ENCODE measurements around the gene KLHL33. TPM values are rescaled to one million over a fixed set of nuclear protein-coding genes. Genes with fewer than 3 reads are reported as not detected.

Gene KLHL33
- total RNA-seq, 5 donors from 2014 or later (not counting 1 experiment from before 2014, with no cell fraction given), result 0.07 to 0.65 (median 0.22) TPM

GRCh38 chr14:20472536-20473169 lies 36.7 kb upstream of the KLHL33 start:
- Histone ChIP-seq H3K27me3 (replicated peaks in 1 of 2; ENCODE audit: control insufficient read depth in 2 of 2, extremely low read depth in 1 of 2, insufficient read depth in 2 of 2, low read length in 1 of 2) (no peaks in the 10 kb centered on the region), H3K4me3 (ENCODE audit: control insufficient read depth in 1 of 2, extremely low read depth in 1 of 2, low read length in 1 of 2) (no peak overlapping the region), H3K9me3 (no peaks in the 10 kb centered on the region), H3K36me3 (ENCODE audit: control insufficient read depth in 2 of 2, extremely low read depth in 1 of 2, insufficient read depth in 1 of 2, low read length in 1 of 2) (peaks cover 9 to 48% of the 10 kb centered on the region in 2 donors), H3K4me1 (ENCODE audit: control insufficient read depth in 1 of 2, extremely low read depth in 1 of 2, insufficient read depth in 2 of 2, low read length in 2 of 2) (peaks cover 37 to 56% of the 10 kb centered on the region in 2 experiments), H3K27ac (ENCODE audit: low read length) (no peak overlapping the region)
- ATAC-seq (replicated peaks in 1 of 4), result no peak
- WGBS (ENCODE audit: insufficient coverage), result no CpG with 5 or more reads among the region's 2 CpGs
- H3K4me1 Mint-ChIP-seq, result peaks cover 74 to 82% (median 80%) of the 10 kb centered on the region in 3 donors
- no peaks in the 10 kb centered on the region for H3K27me3 Mint-ChIP-seq
- no peak for DNase-seq
- H3K27ac Mint-ChIP-seq, result peak overlapping the region; percentile 87 to 88
- H3K4me3 Mint-ChIP-seq, result peak overlapping the region; percentile 62 to 77 (median 73)
- CTCF ChIA-PET, result interaction anchor here in 1 of 2 donors (1.3 kb wide), 2 partner anchors 11 kb away, joined by 4 read pairs; partner anchors contain the start of gene PIP4P1
- no peaks in the 10 kb centered on the region for H3K9me3 Mint-ChIP-seq
- H3K36me3 Mint-ChIP-seq, result peaks cover 62% of the 10 kb centered on the region
- POLR2A ChIA-PET, result interaction anchor here in 1 of 2 donors (0.9 to 1.0 kb wide), 2 partner anchors 10 to 18 kb away, joined by 4 read pairs; partner anchors contain the start of genes APEX1 and OSGEP

- WGBS (ENCODE audit: insufficient coverage), result 0% methylated on average over 2 of the region's 2 CpGs
- POLR2A ChIA-PET, result interaction anchor here (0.7 to 2.2 kb wide), 4 partner anchors 9 to 100 kb away, joined by 3 to 21 read pairs (median 8); partner anchors contain the start of genes APEX1 (in 1 of the 2), OSGEP (in 1 of the 2) and PIP4P1 (in 1 of the 2)
- H3K27me3 Mint-ChIP-seq, result no peaks in the 10 kb centered on the region
- H3K4me1 Mint-ChIP-seq, result peaks cover 53 to 62% (median 61%) of the 10 kb centered on the region in 3 donors
- no peak for ATAC-seq (replicated peaks in 1 of 4)
- Histone ChIP-seq H3K27ac (ENCODE audit: low read length) (peak overlapping the region; percentile 59), H3K4me3 (ENCODE audit: control insufficient read depth in 1 of 2, extremely low read depth in 1 of 2, low read length in 1 of 2) (peak overlapping the region; percentile 74 to 86), H3K36me3 (ENCODE audit: control insufficient read depth in 2 of 2, extremely low read depth in 1 of 2, insufficient read depth in 1 of 2, low read length in 1 of 2) (peaks cover 0 to 35% of the 10 kb centered on the region in 2 donors), H3K4me1 (ENCODE audit: control insufficient read depth in 1 of 2, extremely low read depth in 1 of 2, insufficient read depth in 2 of 2, low read length in 2 of 2) (peaks cover 19 to 35% of the 10 kb centered on the region in 2 experiments), H3K27me3 (replicated peaks in 1 of 2; ENCODE audit: control insufficient read depth in 2 of 2, extremely low read depth in 1 of 2, insufficient read depth in 2 of 2, low read length in 1 of 2) (no peaks in the 10 kb centered on the region), H3K9me3 (no peaks in the 10 kb centered on the region)
- peaks cover 41% of the 10 kb centered on the region for H3K36me3 Mint-ChIP-seq
- H3K4me3 Mint-ChIP-seq, result peak overlapping the region; percentile 92 to 99 (median 97)
- H3K27ac Mint-ChIP-seq, result peak overlapping the region; percentile 93 to 98
- CTCF ChIA-PET, result interaction anchor here in 1 of 2 donors (0.5 to 1.8 kb wide), 4 partner anchors 9 to 139 kb away, joined by 3 to 9 read pairs (median 4); partner anchors contain the start of gene PIP4P1
- DNase-seq, result no peak
- H3K9me3 Mint-ChIP-seq, result no peaks in the 10 kb centered on the region
These were observed 34.6 kb upstream of the KLHL33 start for GRCh38 chr14:20470603-20470901.

- peak overlapping the region; percentile 93 to 98 for H3K27ac Mint-ChIP-seq
- ATAC-seq (replicated peaks in 1 of 4) (peak; percentile 40 to 55 (median 44)), DNase-seq (peak in 27 of 35 experiments; percentile 4 to 62 (median 19))
- H3K4me1 Mint-ChIP-seq, result peaks cover 48 to 57% (median 56%) of the 10 kb centered on the region in 3 donors
- H3K4me1 ChIP-seq (ENCODE audit: control insufficient read depth in 1 of 2, extremely low read depth in 1 of 2, insufficient read depth in 2 of 2, low read length in 2 of 2), result peaks cover 19 to 33% of the 10 kb centered on the region in 2 experiments
- H3K27me3 Mint-ChIP-seq, result no peaks in the 10 kb centered on the region
- H3K9me3 ChIP-seq, result no peaks in the 10 kb centered on the region
- H3K36me3 ChIP-seq (ENCODE audit: control insufficient read depth in 2 of 2, extremely low read depth in 1 of 2, insufficient read depth in 1 of 2, low read length in 1 of 2), result peaks cover 0 to 30% of the 10 kb centered on the region in 2 donors
- H3K4me3 Mint-ChIP-seq, result peak overlapping the region; percentile 92 to 99 (median 97)
- no peaks in the 10 kb centered on the region for H3K27me3 ChIP-seq (replicated peaks in 1 of 2; ENCODE audit: control insufficient read depth in 2 of 2, extremely low read depth in 1 of 2, insufficient read depth in 2 of 2, low read length in 1 of 2)
- H3K36me3 Mint-ChIP-seq, result peaks cover 36% of the 10 kb centered on the region
- peak overlapping the region; percentile 74 to 86 for H3K4me3 ChIP-seq (ENCODE audit: control insufficient read depth in 1 of 2, extremely low read depth in 1 of 2, low read length in 1 of 2)
- no CpG with 5 or more reads among the region's 12 CpGs for WGBS (ENCODE audit: insufficient coverage)
- POLR2A ChIA-PET, result interaction anchor here (0.7 to 2.2 kb wide), 8 partner anchors 8 to 128 kb away, joined by 3 to 21 read pairs (median 3); partner anchors contain the start of genes PIP4P1 (in 2 of the 2), APEX1 (in 1 of the 2), OSGEP (in 1 of the 2) and PARP2 (in 1 of the 2)
- peak overlapping the region; percentile 59 for H3K27ac ChIP-seq (ENCODE audit: low read length)
- no peaks in the 10 kb centered on the region for H3K9me3 Mint-ChIP-seq
- CTCF ChIA-PET, result interaction anchor here (0.5 to 1.8 kb wide), 10 partner anchors 9 to 908 kb away, joined by 3 to 9 read pairs (median 4); partner anchors contain the start of gene PIP4P1 (in 1 of the 2)
These were observed 34.1 kb upstream of the KLHL33 start for GRCh38 chr14:20469890-20470602.

GRCh38 chr14:20469242-20469889 lies 33.4 kb upstream of the KLHL33 start, which contains the start of gene PNP:
Gene PNP (plus strand): TSS chr14:20469406. CDS start chr14:20469525, 119 bp downstream.
- H3K4me1 ChIP-seq (ENCODE audit: control insufficient read depth in 1 of 2, extremely low read depth in 1 of 2, insufficient read depth in 2 of 2, low read length in 2 of 2), result peaks cover 19 to 30% of the 10 kb centered on the region in 2 experiments
- ChIA-PET CTCF (interaction anchor here (0.6 to 1.8 kb wide), 9 partner anchors 8 to 908 kb away, joined by 3 to 9 read pairs (median 4); partner anchors contain the start of gene PIP4P1 (in 1 of the 2)), POLR2A (interaction anchor here (0.7 to 2.2 kb wide), 8 partner anchors 8 to 127 kb away, joined by 3 to 21 read pairs (median 3); partner anchors contain the start of genes PIP4P1 (in 2 of the 2), APEX1 (in 1 of the 2), OSGEP (in 1 of the 2) and PARP2 (in 1 of the 2))
- peak; percentile 66 to 93 (median 81) for DNase-seq
- H3K9me3 ChIP-seq, result no peaks in the 10 kb centered on the region
- H3K27ac ChIP-seq (ENCODE audit: low read length), result peak within 1 kb of the TSS; percentile 59
- under 1% methylated on average over 35 of the region's 40 CpGs for WGBS (ENCODE audit: insufficient coverage)
- Mint-ChIP-seq H3K27ac (peak within 1 kb of the TSS; percentile 93 to 98), H3K36me3 (peaks cover 30% of the 10 kb centered on the region), H3K27me3 (no peaks in the 10 kb centered on the region), H3K4me3 (peak within 1 kb of the TSS; percentile 92 to 99 (median 97)), H3K4me1 (peaks cover 42 to 51% (median 50%) of the 10 kb centered on the region in 3 donors), H3K9me3 (no peaks in the 10 kb centered on the region)
- H3K27me3 ChIP-seq (replicated peaks in 1 of 2; ENCODE audit: control insufficient read depth in 2 of 2, extremely low read depth in 1 of 2, insufficient read depth in 2 of 2, low read length in 1 of 2), result no peaks in the 10 kb centered on the region
- peaks cover 0 to 23% of the 10 kb centered on the region in 2 donors for H3K36me3 ChIP-seq (ENCODE audit: control insufficient read depth in 2 of 2, extremely low read depth in 1 of 2, insufficient read depth in 1 of 2, low read length in 1 of 2)
- H3K4me3 ChIP-seq (ENCODE audit: control insufficient read depth in 1 of 2, extremely low read depth in 1 of 2, low read length in 1 of 2), result peak within 1 kb of the TSS; percentile 74 to 86
- ATAC-seq (replicated peaks in 1 of 4), result peak; percentile 88 to 93 (median 92)

- ChIA-PET CTCF (interaction anchor here in 1 of 2 donors (1.7 kb wide), 1 partner anchor 55 kb away, joined by 3 read pairs; the partner anchor contains the start of gene TEP1), POLR2A (no interaction called here)
- Histone ChIP-seq H3K36me3 (ENCODE audit: control insufficient read depth in 2 of 2, extremely low read depth in 1 of 2, insufficient read depth in 1 of 2, low read length in 1 of 2) (peaks cover 0 to 18% of the 10 kb centered on the region in 2 donors), H3K27ac (ENCODE audit: low read length) (peak overlapping the region; percentile 59), H3K9me3 (no peaks in the 10 kb centered on the region), H3K4me3 (ENCODE audit: control insufficient read depth in 1 of 2, extremely low read depth in 1 of 2, low read length in 1 of 2) (peak overlapping the region; percentile 74 to 86), H3K27me3 (replicated peaks in 1 of 2; ENCODE audit: control insufficient read depth in 2 of 2, extremely low read depth in 1 of 2, insufficient read depth in 2 of 2, low read length in 1 of 2) (no peaks in the 10 kb centered on the region), H3K4me1 (ENCODE audit: control insufficient read depth in 1 of 2, extremely low read depth in 1 of 2, insufficient read depth in 2 of 2, low read length in 2 of 2) (peaks cover 19 to 30% of the 10 kb centered on the region in 2 experiments)
- peak in 1 of 4 experiments; percentile 3 for ATAC-seq (replicated peaks in 1 of 4)
- Mint-ChIP-seq H3K9me3 (no peaks in the 10 kb centered on the region), H3K27me3 (no peaks in the 10 kb centered on the region), H3K27ac (peak overlapping the region; percentile 93 to 98), H3K4me1 (peaks cover 36 to 46% (median 44%) of the 10 kb centered on the region in 3 donors), H3K36me3 (peaks cover 24% of the 10 kb centered on the region), H3K4me3 (peak overlapping the region; percentile 92 to 99 (median 97))
- DNase-seq, result no peak
- WGBS (ENCODE audit: insufficient coverage), result 2% methylated on average over 7 of the region's 16 CpGs
These were observed 32.8 kb upstream of the KLHL33 start for GRCh38 chr14:20468764-20469241.

All from T-cell (primary cell).